SH-SY5Y (cell line): ENCODE measurements around the gene CD2.

ENCODE experiments used
- GATA2 ChIP-seq: IDR thresholded peaks from 2 replicates; pipeline ENCODE4 v1.6.1; 2011; ENCODE audit warnings: mild to moderate bottlenecking, low read depth, low read length
- GATA3 ChIP-seq: IDR thresholded peaks from 2 replicates; pipeline ENCODE4 v1.6.1; 2011; ENCODE audit warnings: low read depth, mild to moderate bottlenecking, low read length, moderate library complexity

- TF ChIP-seq GATA2 (no peak), GATA3 (no peak)
Observed at GRCh38 chr1:116795482-116795829, 41.2 kb downstream of the CD2 start.
